ENCODE measurements around the gene COG5.

DNA sequence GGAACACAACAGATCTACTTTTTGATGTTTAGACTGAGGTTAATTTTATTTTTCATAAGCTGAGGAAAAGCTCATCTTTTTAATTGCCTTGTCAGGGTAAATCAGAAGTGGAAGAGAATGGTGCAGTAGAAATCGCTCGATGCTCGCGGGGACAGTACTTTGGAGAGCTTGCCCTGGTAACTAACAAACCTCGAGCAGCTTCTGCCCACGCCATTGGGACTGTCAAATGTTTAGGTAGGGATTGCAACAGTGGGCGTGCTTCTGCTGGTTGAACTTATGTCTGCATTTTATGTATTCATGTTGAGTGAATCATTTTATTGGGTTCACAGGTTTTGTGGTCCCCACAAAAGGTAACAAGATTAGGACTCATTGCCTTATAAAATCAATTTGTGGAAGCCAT is 406.6 kb downstream of the COG5 start:
- no peak for TF ChIP-seq POLR2A (IDR thresholded peaks at IDR 0.05)
- TF ChIP-seq, protein P1, sequence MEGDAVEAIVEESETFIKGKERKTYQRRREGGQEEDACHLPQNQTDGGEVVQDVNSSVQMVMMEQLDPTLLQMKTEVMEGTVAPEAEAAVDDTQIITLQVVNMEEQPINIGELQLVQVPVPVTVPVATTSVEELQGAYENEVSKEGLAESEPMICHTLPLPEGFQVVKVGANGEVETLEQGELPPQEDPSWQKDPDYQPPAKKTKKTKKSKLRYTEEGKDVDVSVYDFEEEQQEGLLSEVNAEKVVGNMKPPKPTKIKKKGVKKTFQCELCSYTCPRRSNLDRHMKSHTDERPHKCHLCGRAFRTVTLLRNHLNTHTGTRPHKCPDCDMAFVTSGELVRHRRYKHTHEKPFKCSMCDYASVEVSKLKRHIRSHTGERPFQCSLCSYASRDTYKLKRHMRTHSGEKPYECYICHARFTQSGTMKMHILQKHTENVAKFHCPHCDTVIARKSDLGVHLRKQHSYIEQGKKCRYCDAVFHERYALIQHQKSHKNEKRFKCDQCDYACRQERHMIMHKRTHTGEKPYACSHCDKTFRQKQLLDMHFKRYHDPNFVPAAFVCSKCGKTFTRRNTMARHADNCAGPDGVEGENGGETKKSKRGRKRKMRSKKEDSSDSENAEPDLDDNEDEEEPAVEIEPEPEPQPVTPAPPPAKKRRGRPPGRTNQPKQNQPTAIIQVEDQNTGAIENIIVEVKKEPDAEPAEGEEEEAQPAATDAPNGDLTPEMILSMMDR (IDR thresholded peaks at IDR 0.05), result no peak
- TF ChIP-seq POLR2AphosphoS5 (IDR thresholded peaks at IDR 0.05), result no peak

All from breast epithelium (tissue), 3 donors.